ENCODE data around the gene EFNA4.
A peak's percentile ranks its signal among the peaks of the same experiment; 100 is the strongest.

Gene EFNA4

DNA sequence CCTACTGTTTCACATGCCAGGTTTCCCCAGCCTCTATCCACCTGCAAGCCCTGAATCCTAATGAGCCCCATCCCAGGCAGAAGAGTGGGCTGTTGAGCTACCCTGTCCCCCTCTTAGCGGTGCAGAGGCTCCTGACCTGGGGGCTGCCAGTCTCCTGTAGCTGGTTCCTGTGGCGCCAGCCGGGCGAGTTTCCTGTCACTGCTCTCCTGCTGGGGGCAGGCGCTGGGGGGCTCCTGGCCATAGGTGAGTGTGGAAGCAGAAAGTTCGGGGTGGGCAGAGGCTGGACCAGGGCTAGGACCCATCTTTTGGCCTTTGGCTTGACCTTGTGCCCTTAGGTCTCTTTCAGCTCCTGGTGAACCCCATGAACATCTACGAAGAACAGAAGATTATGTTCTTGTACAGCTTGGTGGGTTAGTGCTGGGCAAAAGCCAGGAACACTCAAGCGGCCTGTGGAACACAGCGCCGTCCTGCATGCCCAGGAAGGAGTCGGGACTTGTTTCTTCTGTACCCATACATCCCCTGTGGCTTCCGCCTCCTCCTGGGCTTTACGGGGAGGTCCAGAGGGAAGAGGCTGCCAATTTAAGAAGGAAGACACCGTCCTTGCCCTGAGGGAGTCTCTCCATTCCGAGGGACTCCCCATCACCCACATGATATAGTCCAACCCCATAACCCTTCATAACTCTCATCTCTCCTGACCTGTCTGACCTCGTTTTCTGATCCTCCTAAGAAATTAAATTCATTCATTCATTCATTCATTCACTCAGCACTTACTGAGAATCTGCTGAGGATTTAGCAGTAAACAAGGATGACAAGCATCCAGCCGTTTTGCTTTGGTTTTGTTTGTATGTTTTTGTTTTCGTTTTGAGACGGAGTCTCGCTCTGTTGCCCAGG lies 29.0 kb upstream of the EFNA4 start:
- no peak for DNase-seq

DNA sequence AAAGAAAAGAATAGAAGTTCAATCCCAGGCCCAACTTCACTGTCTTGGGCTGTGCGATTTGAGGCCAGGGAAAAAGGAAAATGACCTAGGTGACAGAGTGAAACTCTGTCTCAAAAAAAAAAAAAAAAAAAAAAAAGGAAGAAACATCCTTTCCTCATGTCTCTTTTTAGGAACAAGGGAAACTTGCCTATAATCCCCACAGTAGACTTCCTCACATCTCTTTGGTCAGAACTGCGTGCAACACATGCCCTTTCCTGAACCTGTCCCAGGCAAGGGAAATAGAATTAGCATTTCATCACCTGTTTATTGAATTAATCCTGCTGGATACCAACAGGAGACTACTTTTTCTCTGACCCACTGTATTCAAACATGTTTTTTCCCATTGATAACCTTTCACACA lies 27.6 kb upstream of the EFNA4 start:
- DNase-seq: no peak

DNA sequence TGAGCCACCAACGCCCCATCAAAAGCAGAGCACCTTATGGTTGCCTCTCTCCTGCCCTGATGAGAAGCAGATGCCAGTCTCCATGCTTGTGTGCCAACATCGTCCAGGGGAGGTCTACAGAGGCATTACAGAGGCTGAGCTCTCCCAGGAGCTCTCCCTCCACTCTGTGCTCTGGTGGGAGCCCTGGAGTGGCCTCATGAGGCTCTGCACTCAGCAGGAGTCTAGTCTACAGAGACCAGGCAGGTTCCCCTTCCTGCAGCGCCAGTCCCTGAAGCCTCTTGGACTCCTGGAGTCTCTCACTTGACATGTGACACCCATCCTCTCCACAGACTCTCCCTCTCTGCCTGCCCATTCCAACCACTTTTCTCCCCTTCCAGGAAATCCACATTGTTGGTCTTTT lies 26.5 kb upstream of the EFNA4 start:
- DNase-seq: no peak

GRCh38 chr1:155037851-155038441 lies 25.6 kb upstream of the EFNA4 start:
- no peak for DNase-seq

DNA sequence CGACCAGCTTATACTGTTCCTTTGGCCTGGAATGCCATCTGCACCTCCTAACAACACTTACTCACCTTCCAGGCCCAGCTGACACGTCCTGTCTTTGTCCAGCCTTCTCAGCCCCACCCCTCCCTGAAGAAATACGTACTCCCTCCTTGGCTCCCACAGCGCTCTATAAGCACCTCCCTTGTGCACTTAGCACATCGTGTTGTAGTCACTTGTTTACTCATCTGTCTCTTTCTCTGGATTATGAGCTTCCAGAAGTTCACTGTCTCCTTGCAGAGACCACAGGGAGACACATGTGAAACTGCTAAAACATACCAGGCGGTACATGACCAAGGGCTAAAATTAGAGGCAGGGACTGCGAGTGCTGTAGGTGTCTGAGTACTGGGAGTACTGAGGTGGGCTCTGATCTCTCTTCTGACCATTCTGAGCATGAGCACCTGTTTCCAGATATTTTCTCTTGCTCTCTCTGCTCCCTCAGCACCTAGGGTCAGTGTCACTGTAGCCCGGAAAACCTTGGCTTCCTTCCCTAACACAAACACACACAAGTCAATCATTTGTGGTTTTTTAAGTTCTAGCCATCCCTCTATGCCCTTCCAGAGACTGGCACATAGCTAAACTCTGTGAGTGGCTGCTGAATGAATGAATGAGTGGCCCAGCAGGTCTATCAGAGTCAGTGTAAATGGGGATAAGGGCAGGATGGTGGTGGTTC lies 24.8 kb upstream of the EFNA4 start:
- DNase-seq: no peak

DNA sequence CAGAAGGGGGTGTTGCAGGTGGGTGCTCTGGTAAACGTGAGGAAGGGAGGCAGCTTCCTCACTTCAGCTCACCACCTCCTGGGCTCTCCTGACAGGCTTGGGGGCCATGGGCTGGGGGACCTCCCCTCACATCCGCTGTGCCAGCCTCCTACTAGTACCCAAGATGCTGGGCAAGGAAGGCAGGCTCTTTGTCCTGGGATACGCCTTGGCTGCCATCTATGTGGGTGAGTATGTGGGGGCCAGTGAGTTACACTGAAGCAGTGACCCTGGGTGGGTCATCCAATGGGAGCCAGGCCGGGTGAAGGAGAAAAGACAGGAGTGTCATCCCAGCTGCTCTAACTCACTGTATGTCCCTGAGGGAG lies 24.3 kb upstream of the EFNA4 start:
- no peak for DNase-seq

DNA sequence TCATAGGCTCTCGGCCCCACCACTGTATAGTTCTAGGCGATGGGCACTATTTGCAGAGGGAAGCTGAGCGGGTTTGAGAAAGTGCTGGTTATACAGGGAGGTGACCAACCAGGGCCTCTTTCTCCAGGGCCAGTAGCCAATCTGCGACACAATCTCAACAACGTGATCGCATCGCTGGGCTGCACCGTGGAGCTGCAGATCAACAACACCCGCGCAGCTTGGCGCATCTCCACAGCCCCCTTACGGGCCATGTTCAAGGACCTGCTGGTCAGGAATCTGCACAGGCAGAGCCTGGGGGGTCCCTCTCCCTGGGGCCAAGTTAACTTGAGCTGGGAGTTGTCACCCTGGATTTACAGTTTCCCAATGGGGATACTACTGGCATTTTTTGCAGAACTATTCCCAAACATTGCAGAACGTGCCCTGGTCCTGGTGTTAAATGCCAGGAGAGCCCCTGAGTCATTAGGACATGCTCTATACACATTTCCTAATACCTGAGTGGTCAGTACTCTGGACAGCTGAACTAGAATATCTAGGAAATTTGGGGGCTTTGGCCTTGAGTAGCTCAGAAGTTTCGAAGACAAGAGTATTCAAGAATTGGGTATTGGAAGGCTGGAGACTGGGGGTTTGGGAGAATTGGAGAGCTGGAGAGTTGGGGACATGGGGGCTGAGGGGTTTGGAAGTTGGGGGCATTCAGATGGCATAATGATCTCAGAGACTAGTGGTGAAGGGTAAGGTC lies 23.0 kb upstream of the EFNA4 start:
- DNase-seq: no peak

GRCh38 chr1:155042789-155043188 lies 20.8 kb upstream of the EFNA4 start:
- DNase-seq: no peak

GRCh38 chr1:155043301-155043702 lies 20.2 kb upstream of the EFNA4 start:
- no peak for DNase-seq

DNA sequence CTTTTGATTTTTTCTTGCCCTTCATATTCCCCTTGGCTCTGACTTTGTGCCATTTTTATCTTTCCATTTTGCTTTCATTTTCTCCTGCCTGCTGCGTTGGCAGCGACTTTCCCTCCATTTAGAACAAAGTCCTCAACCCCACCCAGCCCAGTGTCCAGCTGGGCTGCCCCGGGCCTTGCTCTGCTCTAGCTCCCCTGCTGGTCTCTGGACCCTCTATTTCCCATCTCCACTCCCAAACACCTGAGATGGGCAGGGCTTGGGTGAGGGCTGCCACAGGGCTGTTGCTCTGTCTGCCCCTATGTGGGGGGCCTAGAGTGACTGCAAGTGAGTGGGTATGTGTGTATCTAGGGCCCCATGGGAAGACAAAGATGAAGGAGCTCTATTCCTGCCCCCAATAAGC lies 19.7 kb upstream of the EFNA4 start:
- no peak for DNase-seq

GRCh38 chr1:155044365-155044764 lies 19.2 kb upstream of the EFNA4 start:
- no peak for DNase-seq

DNA sequence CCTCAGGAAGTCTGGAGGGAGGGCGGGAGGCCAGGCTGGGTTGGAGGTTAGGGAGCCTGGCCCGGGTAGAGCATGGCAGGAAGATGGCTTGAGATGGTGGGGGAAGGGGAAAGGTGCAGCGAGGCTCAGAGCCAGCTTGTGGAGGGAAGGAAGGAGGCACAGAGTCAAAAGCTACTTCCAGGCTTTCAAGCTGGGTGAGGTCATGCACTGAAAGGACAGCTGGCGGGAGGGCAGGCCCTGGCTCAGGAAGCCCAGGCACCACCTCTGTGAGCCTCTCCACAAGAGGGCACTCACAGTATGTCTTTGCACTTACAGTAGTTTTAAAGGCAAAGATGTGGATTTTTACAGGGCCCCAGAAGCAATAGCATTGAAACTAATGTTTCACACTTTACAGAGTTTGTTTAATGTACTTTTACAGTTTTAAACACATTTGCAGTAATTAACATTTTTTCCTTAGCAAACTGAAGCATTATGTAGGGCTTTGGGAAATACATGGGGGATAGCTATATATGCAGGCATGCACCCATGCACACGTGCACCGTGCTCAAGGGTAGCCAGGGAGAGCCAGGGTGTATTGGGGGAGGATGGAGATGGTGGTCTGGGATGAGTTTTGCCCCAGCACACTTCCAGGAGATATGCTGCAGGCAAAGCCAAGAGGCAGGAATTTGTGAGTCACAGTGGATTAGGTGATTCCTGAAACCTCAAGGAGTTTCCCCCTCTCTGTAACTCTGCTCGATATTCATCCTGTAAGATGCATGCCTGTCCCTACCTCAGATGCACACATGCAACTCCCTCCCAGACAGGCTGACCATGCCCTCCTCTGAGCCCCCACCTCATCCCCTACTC lies 18.5 kb upstream of the EFNA4 start:
- DNase-seq: peak; percentile 58

- no peak for DNase-seq
Measured at GRCh38 chr1:155048449-155049334, 14.8 kb upstream of the EFNA4 start.

- peak; percentile 77 for DNase-seq
Measured at GRCh38 chr1:155049651-155050559, 13.6 kb upstream of the EFNA4 start.

DNA sequence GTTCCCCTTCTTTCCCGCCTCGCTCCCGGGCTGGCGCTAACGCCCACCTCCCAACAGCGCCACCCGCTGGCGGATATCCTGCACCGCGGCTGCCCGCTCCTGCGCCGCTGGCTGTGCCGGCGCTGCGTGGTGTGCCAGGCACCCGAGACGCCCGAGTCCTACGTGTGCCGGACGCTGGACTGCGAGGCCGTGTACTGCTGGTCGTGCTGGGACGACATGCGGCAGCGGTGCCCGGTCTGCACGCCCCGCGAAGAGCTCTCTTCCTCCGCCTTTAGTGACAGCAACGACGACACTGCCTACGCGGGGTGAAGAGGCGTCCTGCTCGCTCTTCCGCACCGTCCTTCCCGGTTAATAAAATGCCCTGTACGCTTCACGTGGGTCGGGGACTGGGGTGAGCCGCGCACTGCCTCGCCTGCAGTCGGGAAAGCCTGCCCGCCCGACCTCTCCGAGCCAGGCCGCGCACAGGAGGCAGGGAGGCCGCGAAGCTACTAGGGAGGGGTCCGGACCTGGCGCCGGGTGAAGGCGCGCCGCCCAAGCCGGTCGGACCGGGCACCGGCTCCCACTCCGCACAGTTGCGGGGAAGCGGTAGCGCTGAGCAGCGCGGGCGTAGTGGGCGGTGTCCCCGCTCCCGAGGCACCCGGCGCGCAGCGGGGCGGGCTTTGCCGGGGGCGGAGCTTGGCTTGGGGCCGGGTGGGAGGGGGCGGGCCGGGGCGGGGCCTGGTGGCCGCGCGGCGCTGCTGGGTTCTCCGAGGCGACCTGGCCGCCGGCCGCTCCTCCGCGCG lies 12.8 kb upstream of the EFNA4 start, which contains the start of gene ADAM15:
ADAM15 (plus strand) TSS at position 757 of the 782 bp plus-strand sequence. CDS start 71 bp downstream, outside the sequence.
- DNase-seq: peak; percentile 68

GRCh38 chr1:155051342-155051776 lies 12.2 kb upstream of the EFNA4 start:
- DNase-seq: no peak

DNA sequence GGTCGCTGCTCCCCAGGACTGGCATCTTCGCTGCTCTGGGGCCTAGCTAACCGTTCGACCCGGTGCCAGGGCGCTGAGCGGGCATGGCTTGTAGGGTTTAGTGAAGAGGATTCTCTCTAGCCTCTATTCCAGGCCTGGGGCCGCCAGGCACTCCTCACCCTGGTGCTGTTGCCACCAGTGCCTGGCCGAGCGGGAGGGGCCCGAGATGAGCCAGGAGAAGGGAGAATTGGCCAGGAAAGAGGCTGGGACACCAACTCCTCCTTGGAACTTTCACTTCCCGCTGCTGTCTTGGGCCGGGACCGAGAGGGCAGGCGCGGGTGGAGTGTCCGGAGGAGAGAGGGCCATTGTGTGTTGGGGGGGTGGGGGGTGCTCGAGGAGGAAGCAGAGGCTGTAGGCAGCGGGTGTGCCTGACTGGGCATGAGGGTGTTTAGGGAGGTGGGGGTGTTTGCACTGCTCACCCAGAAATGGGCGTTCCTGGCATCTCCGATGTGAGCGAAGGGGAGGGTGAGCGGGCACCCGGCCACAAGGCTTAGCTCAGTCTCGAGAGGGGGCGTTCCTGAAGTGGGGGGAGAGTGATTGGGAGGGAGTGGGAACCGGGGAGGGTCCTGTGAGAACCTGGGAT lies 11.7 kb upstream of the EFNA4 start:
- peak; percentile 21 for DNase-seq

Measured in fibroblast of skin of right biceps (primary cell).